Measurements from ENCODE around the gene ZCCHC9.

Gene ZCCHC9, protein sequence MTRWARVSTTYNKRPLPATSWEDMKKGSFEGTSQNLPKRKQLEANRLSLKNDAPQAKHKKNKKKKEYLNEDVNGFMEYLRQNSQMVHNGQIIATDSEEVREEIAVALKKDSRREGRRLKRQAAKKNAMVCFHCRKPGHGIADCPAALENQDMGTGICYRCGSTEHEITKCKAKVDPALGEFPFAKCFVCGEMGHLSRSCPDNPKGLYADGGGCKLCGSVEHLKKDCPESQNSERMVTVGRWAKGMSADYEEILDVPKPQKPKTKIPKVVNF

DNA sequence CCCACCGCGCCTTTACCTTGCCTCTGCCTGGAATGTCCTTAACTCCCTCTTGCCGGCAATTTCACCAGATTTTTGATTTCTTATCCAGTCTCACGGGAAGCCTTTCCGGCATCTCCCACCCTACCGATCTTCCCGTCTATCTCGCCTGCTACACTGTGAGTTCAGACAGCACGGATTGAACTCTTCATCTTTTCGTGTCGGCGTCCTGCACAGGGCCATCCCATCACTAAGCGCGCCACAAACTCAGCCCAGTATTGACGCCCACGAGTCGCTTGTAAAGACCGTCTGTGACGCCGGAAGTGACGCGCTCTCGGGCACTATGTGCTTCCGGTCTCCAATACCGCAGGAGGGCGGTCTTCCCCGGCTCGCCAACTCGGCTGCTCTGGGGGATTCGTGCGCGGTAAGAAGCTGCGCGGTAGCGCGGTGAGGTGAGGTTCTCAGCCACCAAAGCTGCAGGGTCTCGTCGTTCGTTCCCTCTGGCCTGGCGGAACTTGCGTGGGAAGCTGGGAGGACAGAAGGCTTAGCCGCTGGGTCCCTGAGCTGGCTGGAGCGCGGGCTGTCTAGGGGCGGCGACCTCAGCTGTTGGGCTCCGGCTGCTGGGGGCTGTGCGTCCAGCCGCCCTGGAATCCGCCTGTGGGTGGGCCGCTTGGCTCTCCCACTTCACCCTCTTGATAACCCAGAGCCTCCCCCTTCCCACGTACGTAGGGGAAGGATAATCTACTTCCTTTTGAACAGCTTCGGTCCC is at the start of gene ZCCHC9:
TSS of gene ZCCHC9 (plus strand) at position 317 of the 745 bp plus-strand sequence. CDS start 3,171 bp downstream, outside the sequence.
- TF ChIP-seq GATA2 (IDR thresholded peaks at IDR 0.05; ENCODE audit: low read depth, low read length): no peak
- no peak for TF ChIP-seq GATA3 (IDR thresholded peaks at IDR 0.05; ENCODE audit: low read depth, low read length)

DNA sequence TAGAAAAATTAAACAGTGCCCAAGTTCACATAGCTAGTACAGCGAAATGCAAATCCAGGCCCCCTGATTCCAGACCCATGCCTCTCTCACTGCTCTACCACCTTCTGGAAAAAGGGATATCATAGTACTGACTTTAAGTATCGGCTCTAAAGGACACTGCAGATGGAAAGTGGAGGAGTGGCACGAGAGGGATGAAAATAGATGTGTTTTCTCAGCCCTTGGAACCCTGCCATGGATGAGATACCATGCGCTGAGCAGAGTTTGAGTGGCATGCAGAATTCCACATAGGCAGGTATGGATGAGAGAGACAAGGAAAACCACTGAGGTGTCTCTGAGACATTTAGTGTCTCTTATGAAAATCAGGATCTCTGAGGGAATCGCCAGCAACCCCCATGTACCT is 49.5 kb upstream of the ZCCHC9 start:
- TF ChIP-seq GATA3 (IDR thresholded peaks at IDR 0.05; ENCODE audit: low read depth, low read length): no peak

DNA sequence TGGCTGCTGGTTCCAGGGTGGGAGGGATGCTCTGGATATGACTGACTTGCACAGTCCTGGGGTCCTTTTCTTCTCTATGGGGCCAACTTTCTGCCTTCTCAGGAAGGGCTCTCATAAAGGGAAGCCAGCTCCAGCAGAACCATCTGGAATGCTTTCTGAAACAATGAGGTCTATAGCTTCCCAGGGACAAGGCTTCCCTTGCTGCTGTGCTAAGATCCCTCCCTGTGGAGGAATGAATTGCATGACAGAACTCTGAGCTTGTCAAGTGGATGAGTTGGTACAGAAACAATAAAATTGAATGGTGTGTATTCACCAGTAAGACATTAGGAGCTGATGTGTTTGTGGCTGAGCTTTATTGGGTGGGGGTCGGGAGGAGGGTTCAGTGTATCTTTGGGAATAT is 48.5 kb upstream of the ZCCHC9 start:
- TF ChIP-seq GATA3 (IDR thresholded peaks at IDR 0.05; ENCODE audit: low read depth, low read length) (no peak), GATA2 (IDR thresholded peaks at IDR 0.05; ENCODE audit: low read depth, low read length) (no peak)

DNA sequence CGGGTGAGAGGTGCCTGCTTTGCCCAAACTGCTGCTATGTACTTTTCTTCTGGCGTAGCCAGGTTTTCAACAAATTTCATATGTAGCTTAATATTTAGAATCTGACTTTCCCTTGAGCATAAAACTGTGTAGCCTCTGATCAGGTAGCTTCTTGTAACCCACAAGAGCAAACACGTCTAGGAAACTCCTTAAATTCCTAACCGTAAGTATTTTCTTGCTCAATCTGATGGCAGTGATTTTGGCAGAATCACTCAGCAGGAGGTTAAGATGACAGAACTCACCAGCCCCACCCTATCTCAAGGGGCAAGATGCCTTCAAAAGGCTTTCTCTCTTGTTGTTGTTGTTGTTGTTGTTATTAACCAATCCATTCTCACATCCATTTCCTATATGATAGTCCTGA is 47.5 kb upstream of the ZCCHC9 start:
- TF ChIP-seq GATA3 (IDR thresholded peaks at IDR 0.05; ENCODE audit: low read depth, low read length) (no peak), GATA2 (IDR thresholded peaks at IDR 0.05; ENCODE audit: low read depth, low read length) (no peak)

DNA sequence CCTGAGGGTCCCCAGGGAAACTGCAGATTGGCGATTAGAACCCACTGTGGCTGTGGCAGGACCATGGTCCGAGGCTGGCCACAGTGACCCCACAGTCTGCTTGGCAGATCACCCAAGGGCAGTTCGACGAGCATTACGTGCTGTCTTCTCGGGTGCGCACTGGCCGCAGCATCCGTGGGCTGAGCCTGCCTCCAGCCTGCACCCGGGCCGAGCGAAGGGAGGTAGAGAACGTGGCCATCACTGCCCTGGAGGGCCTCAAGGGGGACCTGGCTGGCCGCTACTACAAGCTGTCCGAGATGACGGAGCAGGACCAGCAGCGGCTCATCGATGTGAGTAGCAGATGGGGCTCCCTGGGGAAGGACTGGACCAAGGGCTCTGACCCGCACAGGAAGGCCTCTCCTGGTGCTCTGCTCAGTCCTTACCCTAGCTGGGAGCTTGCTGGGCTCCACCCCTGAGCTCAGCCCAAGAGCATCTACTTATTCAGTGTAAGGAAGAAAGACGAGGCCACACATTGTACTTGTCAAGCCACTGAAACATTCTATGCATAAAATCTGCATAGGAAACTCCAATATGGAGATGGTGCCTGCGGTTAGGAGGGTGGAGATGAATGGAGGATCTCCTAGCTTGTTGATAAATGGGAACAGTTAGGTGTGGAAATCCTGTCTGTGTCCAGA is 46.4 kb upstream of the ZCCHC9 start:
- TF ChIP-seq GATA3 (IDR thresholded peaks at IDR 0.05; ENCODE audit: low read depth, low read length): no peak

DNA sequence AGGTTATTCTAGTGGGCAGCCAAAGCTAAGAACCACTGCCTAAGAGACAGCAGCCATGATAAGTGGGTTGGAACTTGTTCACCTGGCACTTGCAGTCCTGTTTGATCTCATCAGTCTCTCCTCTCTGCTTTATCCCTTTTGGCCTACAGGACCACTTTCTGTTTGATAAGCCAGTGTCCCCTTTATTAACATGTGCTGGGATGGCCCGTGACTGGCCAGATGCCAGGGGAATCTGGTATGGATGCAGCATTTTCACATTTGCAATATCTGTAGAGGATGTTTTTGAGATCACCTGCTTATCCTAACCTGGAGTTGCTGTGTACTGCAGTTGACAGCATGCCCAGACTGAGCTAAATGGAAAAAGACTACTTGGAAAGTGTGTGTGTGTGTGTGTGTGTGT is 44.6 kb upstream of the ZCCHC9 start:
- TF ChIP-seq GATA3 (IDR thresholded peaks at IDR 0.05; ENCODE audit: low read depth, low read length) (no peak), GATA2 (IDR thresholded peaks at IDR 0.05; ENCODE audit: low read depth, low read length) (no peak)

DNA sequence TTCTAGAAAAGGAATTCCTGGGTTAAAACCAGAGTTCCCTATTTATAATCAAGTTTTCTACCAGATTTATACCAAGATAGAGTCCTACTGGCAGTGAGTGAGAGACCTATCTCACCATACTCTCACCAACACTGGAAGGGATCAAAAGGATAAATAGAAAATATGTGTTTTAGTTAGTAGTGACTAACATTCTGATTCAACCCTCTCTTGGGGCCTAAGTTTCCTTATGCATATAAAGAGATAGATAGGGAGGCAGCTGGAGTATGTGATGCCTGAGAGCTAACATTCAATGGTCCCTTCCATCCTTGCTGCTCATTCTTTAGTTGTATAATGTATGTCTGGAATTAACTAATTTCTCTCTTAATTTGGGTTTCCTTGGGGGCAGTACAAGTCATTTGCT is 36.3 kb upstream of the ZCCHC9 start:
- no peak for TF ChIP-seq GATA2 (IDR thresholded peaks at IDR 0.05; ENCODE audit: low read depth, low read length)
- TF ChIP-seq GATA3 (IDR thresholded peaks at IDR 0.05; ENCODE audit: low read depth, low read length): no peak

DNA sequence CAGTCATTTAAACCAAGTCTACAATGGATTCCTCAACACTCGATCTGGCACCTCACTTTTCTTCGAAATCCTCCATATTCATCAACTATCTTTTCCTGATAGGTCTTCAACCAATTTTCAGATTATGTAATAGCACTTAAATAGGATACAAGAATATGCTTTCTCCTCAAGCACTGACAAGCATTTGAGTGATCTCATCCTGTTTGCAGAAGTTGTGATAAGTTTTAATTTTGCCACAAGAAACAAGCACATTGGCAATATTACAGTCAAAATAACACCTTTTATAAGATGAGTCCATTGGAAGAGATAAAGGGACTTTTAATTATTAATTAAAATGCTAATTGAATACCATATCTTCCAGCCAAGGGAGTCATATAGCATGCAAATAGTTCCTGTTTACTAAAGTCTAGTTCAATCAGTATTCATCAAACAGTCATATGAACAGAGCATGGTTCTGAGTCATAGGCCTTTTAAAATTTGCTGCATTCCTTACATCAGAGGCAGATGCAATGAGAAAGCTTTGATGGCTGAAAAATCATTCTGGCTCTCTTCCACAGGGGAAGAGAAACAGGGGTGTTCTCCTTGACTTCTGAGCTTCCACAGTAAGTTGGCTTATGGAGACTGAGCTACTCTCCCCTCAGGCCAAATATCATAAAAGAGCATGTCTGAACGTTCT is 32.7 kb upstream of the ZCCHC9 start:
- TF ChIP-seq GATA2 (IDR thresholded peaks at IDR 0.05; ENCODE audit: low read depth, low read length): no peak
- no peak for TF ChIP-seq GATA3 (IDR thresholded peaks at IDR 0.05; ENCODE audit: low read depth, low read length)

DNA sequence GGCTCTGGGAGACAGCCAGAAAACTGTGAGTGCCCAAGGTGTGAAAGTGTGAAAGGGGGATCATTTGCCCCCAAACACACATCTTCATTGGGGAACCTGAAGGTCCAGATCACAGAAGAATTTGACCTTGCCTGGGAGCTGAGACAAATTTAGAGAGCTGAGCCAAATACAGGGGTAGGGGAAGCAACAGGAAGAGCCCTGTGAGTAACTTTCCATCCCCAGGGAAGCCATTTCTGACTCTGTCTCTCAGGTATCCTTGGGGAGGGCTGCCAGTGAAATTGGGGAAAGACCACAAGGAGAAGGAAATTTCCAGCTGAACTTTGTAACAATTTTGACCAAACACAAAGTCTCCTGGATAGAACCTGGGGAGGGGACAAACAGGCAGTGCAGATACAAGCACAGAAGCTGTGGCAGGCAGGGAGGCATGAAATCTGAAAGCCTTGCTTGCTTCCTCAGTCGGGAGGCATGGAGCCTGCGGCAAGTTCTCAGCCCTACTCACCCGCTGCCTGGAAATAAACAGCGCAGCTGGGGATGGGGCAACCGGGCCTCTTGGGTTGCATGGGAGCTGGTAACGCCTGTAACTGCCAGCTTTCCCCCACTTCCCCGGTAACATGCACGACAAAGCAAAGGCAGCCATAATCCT is 31.5 kb upstream of the ZCCHC9 start:
- no peak for TF ChIP-seq GATA3 (IDR thresholded peaks at IDR 0.05; ENCODE audit: low read depth, low read length)
- no peak for TF ChIP-seq GATA2 (IDR thresholded peaks at IDR 0.05; ENCODE audit: low read depth, low read length)

DNA sequence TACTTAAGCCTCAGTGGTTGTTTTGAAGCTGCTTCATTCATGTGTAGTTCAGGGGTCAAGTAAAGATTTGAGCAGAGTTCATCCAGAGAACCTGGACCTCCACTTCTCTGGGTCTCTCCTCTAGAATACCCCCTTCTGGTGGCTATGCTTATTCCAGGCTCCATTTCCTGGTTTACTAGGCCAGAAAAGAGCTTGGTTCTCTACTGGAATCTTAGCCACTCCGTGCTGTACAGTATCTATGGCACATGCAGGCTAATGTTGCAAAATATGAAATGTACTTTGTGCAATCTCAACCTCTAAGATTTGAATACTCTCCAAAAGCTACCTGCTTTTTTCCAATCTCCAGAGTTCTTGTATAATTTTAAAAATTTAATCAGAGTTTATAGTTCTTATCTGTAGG is 17.4 kb upstream of the ZCCHC9 start:
- TF ChIP-seq GATA2 (IDR thresholded peaks at IDR 0.05; ENCODE audit: low read depth, low read length) (no peak), GATA3 (IDR thresholded peaks at IDR 0.05; ENCODE audit: low read depth, low read length) (no peak)

DNA sequence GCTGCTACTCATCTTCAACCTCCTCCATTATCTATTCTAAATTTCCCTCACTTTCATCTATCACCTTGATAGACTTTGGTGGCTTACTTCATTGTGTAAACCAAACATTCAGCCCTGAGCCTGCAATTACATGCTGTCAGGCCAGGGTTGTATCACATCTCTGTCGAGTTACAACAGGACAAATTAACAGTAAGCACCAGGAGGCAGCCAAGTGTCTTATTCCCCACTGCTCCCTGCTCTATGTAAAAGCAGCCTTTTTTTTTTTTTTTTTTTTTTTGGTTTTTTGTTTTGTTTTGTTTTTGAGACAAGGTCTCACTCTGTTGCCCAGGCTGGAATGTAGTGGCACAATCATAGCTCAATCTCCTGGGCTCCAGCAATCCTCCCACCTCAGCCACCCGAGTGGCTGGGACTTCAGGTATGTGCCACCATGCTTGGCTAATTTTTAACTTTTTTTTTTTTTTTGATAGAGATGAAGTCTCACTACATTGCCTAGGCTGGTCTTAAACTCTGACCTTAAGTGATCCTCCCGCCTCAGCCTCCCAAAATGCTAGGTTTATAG is 15.2 kb upstream of the ZCCHC9 start:
- TF ChIP-seq GATA3 (IDR thresholded peaks at IDR 0.05; ENCODE audit: low read depth, low read length): no peak
- no peak for TF ChIP-seq GATA2 (IDR thresholded peaks at IDR 0.05; ENCODE audit: low read depth, low read length)

DNA sequence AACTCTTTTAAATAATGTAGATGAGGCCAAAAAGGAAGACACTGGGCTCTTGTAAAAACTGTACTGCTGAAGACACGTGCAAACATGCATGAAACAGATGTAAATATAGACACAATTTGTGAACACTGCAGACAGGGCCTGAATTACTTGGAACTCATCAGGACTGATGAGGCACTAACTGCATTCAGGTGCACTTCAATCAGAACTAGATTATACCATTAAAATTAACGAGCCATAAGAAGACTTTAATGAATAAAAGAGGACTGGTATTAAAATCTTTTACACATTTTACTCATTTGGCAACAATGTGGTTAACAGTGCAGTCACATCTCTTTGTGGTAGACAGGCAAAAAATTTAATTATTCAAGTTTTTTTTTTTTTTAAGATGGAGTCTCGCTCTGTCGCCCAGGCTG is 13.4 kb upstream of the ZCCHC9 start:
- TF ChIP-seq GATA2 (IDR thresholded peaks at IDR 0.05; ENCODE audit: low read depth, low read length) (no peak), GATA3 (IDR thresholded peaks at IDR 0.05; ENCODE audit: low read depth, low read length) (no peak)

DNA sequence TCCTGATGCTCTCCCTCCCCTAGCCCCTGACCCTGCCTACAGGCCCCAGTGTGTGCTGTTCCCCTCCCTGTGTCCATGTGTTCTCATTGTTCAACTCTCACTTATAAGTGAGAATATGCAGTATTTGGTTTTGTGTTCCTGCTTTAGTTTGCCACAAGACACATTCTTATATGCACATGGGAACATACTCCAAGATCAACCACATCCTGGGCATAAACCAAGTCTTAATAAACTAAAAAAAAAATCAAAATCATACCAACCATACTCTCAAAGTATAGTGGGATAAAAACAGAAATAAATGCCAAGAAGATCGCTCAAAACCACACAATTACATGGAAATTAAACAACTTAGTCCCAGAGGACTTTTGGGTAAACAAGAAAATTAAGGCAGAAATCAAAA is 11.2 kb upstream of the ZCCHC9 start:
- TF ChIP-seq GATA2 (IDR thresholded peaks at IDR 0.05; ENCODE audit: low read depth, low read length) (no peak), GATA3 (IDR thresholded peaks at IDR 0.05; ENCODE audit: low read depth, low read length) (no peak)

DNA sequence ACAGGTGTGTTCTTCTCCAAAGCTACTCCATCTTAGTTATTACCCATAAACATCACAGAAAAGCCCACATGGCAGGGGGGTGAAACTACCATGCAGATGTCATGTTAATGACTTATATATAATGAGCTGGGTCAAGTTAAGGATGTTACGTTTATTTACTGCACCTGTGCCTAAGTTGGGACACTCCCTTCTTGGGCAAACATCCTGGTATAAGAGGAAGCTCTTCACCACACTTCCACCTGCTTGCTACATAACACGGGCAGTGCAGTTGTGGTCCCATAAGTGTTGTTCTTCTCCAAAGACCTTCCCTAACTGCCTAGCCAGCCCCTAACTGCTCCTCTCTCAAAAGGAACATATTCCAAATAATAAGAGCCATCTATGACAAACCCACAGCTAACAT is 9.3 kb upstream of the ZCCHC9 start:
- TF ChIP-seq GATA3 (IDR thresholded peaks at IDR 0.05; ENCODE audit: low read depth, low read length): no peak
- no peak for TF ChIP-seq GATA2 (IDR thresholded peaks at IDR 0.05; ENCODE audit: low read depth, low read length)

Measured in SH-SY5Y (cell line).